Psoas muscle (tissue), 8 donors: Measurements from ENCODE around the gene USF2. TPM values are rescaled to one million over a fixed set of nuclear protein-coding genes. Genes with fewer than 3 reads are reported as not detected.

Experiments used
- ATAC-seq, 4 donors: fragments of 200-7000 bp; cut with Tn5 transposase; one replicate each; pipeline ENCODE4 v1.9.1; 2020; ENCODE audit warnings: moderate library complexity in 3 of 4, mild to moderate bottlenecking in 2 of 4
- DNase-seq, 2 donors: peaks; one replicate each; pipeline ENCODE4 v3.0.0-alpha.2; 2020
- H3K27ac ChIP-seq: fragments of 200-600 bp; one replicate; pipeline ENCODE4 v1.8.0; 2022
- H3K27me3 ChIP-seq, 3 donors: fragments of 200-600 bp in 1 of 3; one replicate each; pipeline versions ENCODE4 v1.6.1 to v1.8.0; 2013 to 2022; ENCODE audit warnings: low read length in 2 of 3, mild to moderate bottlenecking in 2 of 3, moderate library complexity in 1 of 3; ENCODE audit not compliant: insufficient read depth in 3 of 3
- H3K36me3 ChIP-seq, 2 donors: fragments of 200-600 bp in 1 of 2; one replicate each; pipeline versions ENCODE4 v1.6.1 to v1.8.0; 2013 to 2022; ENCODE audit warnings: low read depth in 1 of 2, mild to moderate bottlenecking in 1 of 2, moderate library complexity in 1 of 2; ENCODE audit not compliant: insufficient read depth in 1 of 2
- H3K4me1 ChIP-seq: fragments of 200-600 bp; one replicate; pipeline ENCODE4 v1.8.0; 2022
- H3K4me3 ChIP-seq: fragments of 200-600 bp; one replicate; pipeline ENCODE4 v1.8.0; 2022; ENCODE audit warnings: mild to moderate bottlenecking
- H3K9me3 ChIP-seq: fragments of 200-600 bp; one replicate; pipeline ENCODE4 v1.8.0; 2022
- CTCF ChIP-seq: fragments of 200-600 bp; IDR thresholded peaks from one replicate; pipeline ENCODE4 v1.8.0; 2022; ENCODE audit warnings: antibody characterized with exemption
- WGBS, 3 donors: extraction: QIAGEN DNeasy Blood & Tissue Kit; methylation state at CpG; one replicate each; pipeline versions ENCODE4 v1.1.6 to v1.1.7; 2013; 5-methylcytosine and 5-hydroxymethylcytosine counted together
- intact Hi-C, 2 donors: fragments of 100-400 bp; cut with DNase I; formaldehyde crosslinking; loops; one replicate each; pipeline versions ENCODE4 v1.11.0 to v1.14.2; 2022
- polyA plus RNA-seq, 3 donors: library from polyadenylated mRNA; stranded (reverse); fragments of 200-250 nt; gene quantifications; one replicate each; pipeline ENCODE4 v1.2.3, GENCODE V29; 2013
- total RNA-seq, 4 donors: library from RNA; stranded (reverse); fragmentation: NEBNext Ultra II Directional in 2 of 4; extraction: Animal tissue kit (Norgen Biotek cat#: 25700) in 2 of 4; gene quantifications; one replicate each; pipeline versions ENCODE4 v1.2.1 to v1.2.4, GENCODE V29; 2021 to 2023
- donor health status: healthy with polysubstance abuse.
- donor health status: DM: no; HTN: no; CAD: no; lungs with moderate emphysema.
- donor health status: Bipolar disorder and iron deficiency.
- donor health status: healthy.
- donor health status: DM: yes; HTN: yes; CAD: no.
- donor health status: DM: no; HTN: no; CAD: no.
- donor health status: DM: no; HTN: no; CAD: no.
- donor health status: DM: yes; HTN: yes; CAD: no.

Gene USF2
- total and polyA plus RNA-seq, 7 donors = 94.4 to 196 (median 179) TPM

GRCh38 chr19:35265126-35265899, 3.4 kb upstream of the USF2 start:
- peak in 1 of 2 donors; percentile 68 for DNase-seq
- TF ChIP-seq CTCF = no peak
- peaks cover 0 to 2% of the 10 kb centered on the region in 2 donors for H3K36me3 ChIP-seq
- peak overlapping the region; percentile 94 for H3K27ac ChIP-seq
- H3K9me3 ChIP-seq = no peaks in the 10 kb centered on the region
- H3K4me3 ChIP-seq = no peak overlapping the region
- peak in 1 of 4 donors; percentile 11 for ATAC-seq
- no peaks in the 10 kb centered on the region for H3K27me3 ChIP-seq
- peaks cover 30% of the 10 kb centered on the region for H3K4me1 ChIP-seq
- intact Hi-C loops = loop anchor here (5.0 to 10.0 kb wide), 3 partner anchors 121 to 201 kb away; partner anchors contain the start of gene FXYD7 (in 2 of the 2)
- 24 to 30% (median 26%) methylated on average over 6 of the region's 6 CpGs for WGBS, 3 donors

- TF ChIP-seq CTCF = no peak
- ATAC-seq (no peak), DNase-seq (no peak)
- Histone ChIP-seq H3K4me1 (peaks cover 30% of the 10 kb centered on the region), H3K27ac (peak overlapping the region; percentile 94), H3K9me3 (no peaks in the 10 kb centered on the region), H3K4me3 (no peak overlapping the region), H3K36me3 (peaks cover 0 to 9% of the 10 kb centered on the region in 2 donors), H3K27me3 (no peaks in the 10 kb centered on the region)
- WGBS, 3 donors = 68 to 79% (median 78%) methylated on average over 9 to 10 of the region's 10 CpGs
- intact Hi-C loops = loop anchor here (5.0 to 10.0 kb wide), 3 partner anchors 121 to 201 kb away; partner anchors contain the start of gene FXYD7 (in 2 of the 2)
Observed at GRCh38 chr19:35265900-35266519, 2.8 kb upstream of the USF2 start.

GRCh38 chr19:35266520-35267352, 2.0 kb upstream of the USF2 start:
- peaks cover 0 to 16% of the 10 kb centered on the region in 2 donors for H3K36me3 ChIP-seq
- H3K27ac ChIP-seq = peak overlapping the region; percentile 94
- H3K4me1 ChIP-seq = peaks cover 30% of the 10 kb centered on the region
- 23 to 38% (median 28%) methylated on average over 35 to 39 of the region's 39 CpGs for WGBS, 3 donors
- intact Hi-C loops = loop anchor here (5.0 to 10.0 kb wide), 3 partner anchors 122 to 202 kb away; partner anchors contain the start of gene FXYD7 (in 2 of the 2)
- no peaks in the 10 kb centered on the region for H3K9me3 ChIP-seq
- no peaks in the 10 kb centered on the region for H3K27me3 ChIP-seq
- TF ChIP-seq CTCF = no peak
- ATAC-seq (peak in 2 of 4 donors; percentile 1 to 31), DNase-seq (peak; percentile 50 to 61)
- H3K4me3 ChIP-seq = peak overlapping the region; percentile 91

- peak overlapping the region; percentile 94 for H3K27ac ChIP-seq
- peak overlapping the region; percentile 91 for H3K4me3 ChIP-seq
- ATAC-seq = peak; percentile 13 to 64 (median 39)
- 0 to 1% (median 1%) methylated on average over 34 to 40 of the region's 40 CpGs for WGBS, 3 donors
- H3K4me1 ChIP-seq = peaks cover 29% of the 10 kb centered on the region
- no peak for TF ChIP-seq CTCF
- no peaks in the 10 kb centered on the region for H3K27me3 ChIP-seq
- H3K9me3 ChIP-seq = no peaks in the 10 kb centered on the region
- intact Hi-C loops = loop anchor here (5.0 to 10.0 kb wide), 3 partner anchors 123 to 203 kb away; partner anchors contain the start of gene FXYD7 (in 2 of the 2)
- peak; percentile 63 to 82 for DNase-seq
- H3K36me3 ChIP-seq = peaks cover 0 to 23% of the 10 kb centered on the region in 2 donors
Observed at GRCh38 chr19:35267353-35267817, 1.4 kb upstream of the USF2 start.
